Large intestine (tissue), 3 donors: ENCODE data around the gene CFAP221. TPM values are rescaled to one million over a fixed set of nuclear protein-coding genes. Genes with fewer than 3 reads are reported as not detected.
A peak's percentile ranks its signal among the peaks of the same experiment; 100 is the strongest.

Source experiments
- DNase-seq, 2 donors: peaks; one replicate each; pipeline versions ENCODE4 v3.0.0 to v3.0.0-alpha.2; 2013
- H3K27ac ChIP-seq: one replicate; pipeline ENCODE4 v1.5.1; 2013; ENCODE audit warnings: low read length
- H3K27me3 ChIP-seq: 2 replicates; pipeline ENCODE4 v1.6.1; 2013; ENCODE audit warnings: low read length; ENCODE audit not compliant: control insufficient read depth, insufficient read depth
- H3K36me3 ChIP-seq: 2 replicates; pipeline ENCODE4 v1.6.1; 2013; ENCODE audit warnings: low read length; ENCODE audit not compliant: control insufficient read depth, insufficient read depth
- H3K4me1 ChIP-seq: one replicate; pipeline ENCODE4 v1.6.1; 2013; ENCODE audit warnings: low read length; ENCODE audit not compliant: control insufficient read depth, insufficient read depth
- H3K4me3 ChIP-seq: one replicate; pipeline ENCODE4 v1.5.1; 2013; ENCODE audit warnings: low read length
- H3K9me3 ChIP-seq: one replicate; pipeline ENCODE4 v1.6.1; 2013; ENCODE audit warnings: mild to moderate bottlenecking, low read depth, low read length, moderate library complexity; ENCODE audit not compliant: control insufficient read depth
- WGBS: methylation state at CpG from one replicate; pipeline ENCODE4 v1.1.5; 2013; ENCODE audit warnings: low lambda C conversion rate; ENCODE audit not compliant: insufficient coverage; 5-methylcytosine and 5-hydroxymethylcytosine counted together
- polyA plus RNA-seq: library from polyadenylated mRNA; unstranded; fragments of 120-200 nt; gene quantifications from one replicate; pipeline ENCODE4 v1.2.1, GENCODE V29; 2013

The CFAP221 gene
- polyA plus RNA-seq, 1 donor: 28.5 TPM

DNA sequence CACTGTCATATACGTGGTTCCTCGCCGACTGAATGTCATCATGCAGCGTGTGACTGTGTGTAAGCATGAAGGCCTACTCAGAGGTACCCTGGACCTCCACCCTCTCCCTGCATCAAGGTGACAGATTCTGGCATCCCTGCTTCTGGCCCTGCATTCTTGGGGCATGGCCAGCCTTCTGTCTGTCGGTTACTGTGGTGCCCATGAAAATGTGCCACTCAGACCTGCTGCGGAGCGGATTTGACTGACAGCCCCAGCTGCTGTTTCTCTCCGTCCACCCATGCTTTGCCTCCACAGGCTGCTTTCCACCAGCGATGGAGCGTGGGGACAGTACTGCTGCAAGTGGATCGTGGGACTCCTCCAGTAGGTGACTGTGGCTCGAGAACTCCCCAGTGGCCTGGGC is 144.4 kb downstream of the CFAP221 start:
- Histone ChIP-seq H3K27me3 (no peaks in the 10 kb centered on the region), H3K27ac (no peak overlapping the region), H3K4me3 (no peak overlapping the region), H3K9me3 (no peaks in the 10 kb centered on the region), H3K4me1 (no peaks in the 10 kb centered on the region), H3K36me3 (peaks cover 31% of the 10 kb centered on the region)
- WGBS: no CpG with 5 or more reads among the region's 12 CpGs
- DNase-seq: no peak

DNA sequence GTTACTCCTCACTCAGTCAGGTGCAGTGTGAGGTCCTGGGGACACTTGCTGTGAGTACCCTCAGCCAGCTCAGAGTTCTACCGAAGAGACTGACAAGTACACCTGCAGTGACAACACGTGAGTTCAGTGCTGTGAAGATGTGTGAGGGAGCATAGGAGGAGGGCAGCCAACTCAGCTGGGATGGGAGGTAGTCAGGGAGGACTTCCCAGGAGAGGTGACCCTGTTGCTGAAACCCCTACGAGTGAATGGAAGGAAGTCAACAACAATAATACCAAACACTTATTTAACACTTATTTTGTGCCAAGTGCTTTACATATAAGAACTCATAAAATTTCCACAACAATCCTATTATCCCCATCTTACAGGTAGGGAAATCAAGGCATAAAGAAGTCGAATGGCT is 145.0 kb downstream of the CFAP221 start:
- H3K4me3 ChIP-seq: no peak overlapping the region
- H3K9me3 ChIP-seq: no peaks in the 10 kb centered on the region
- no CpG with 5 or more reads among the region's 4 CpGs for WGBS
- H3K27me3 ChIP-seq: no peaks in the 10 kb centered on the region
- H3K4me1 ChIP-seq: peaks cover 1% of the 10 kb centered on the region
- no peak overlapping the region for H3K27ac ChIP-seq
- peaks cover 31% of the 10 kb centered on the region for H3K36me3 ChIP-seq
- DNase-seq: no peak

DNA sequence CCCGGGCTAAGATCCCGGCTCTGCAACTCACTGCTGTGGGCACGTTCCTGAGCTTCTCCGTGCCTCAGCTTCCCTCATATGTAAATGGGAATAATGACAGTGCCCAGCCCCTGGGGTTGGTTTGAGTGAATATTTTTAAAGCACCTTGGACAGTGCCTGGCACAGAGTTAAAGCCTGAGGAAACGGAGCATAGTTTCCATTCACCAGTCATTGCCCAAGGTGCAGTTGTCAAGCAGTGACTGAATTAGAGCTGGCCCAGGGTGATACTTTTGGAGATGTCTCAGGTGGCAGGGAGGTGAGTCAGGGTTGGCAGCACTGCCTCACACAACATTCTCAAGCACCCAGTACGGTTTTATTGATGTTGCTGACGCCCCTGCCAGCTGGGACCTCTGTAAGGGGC is 146.9 kb downstream of the CFAP221 start:
- Histone ChIP-seq H3K9me3 (no peaks in the 10 kb centered on the region), H3K4me3 (no peak overlapping the region), H3K27me3 (no peaks in the 10 kb centered on the region), H3K4me1 (peaks cover 13% of the 10 kb centered on the region), H3K27ac (no peak overlapping the region), H3K36me3 (peaks cover 26% of the 10 kb centered on the region)
- DNase-seq: no peak
- WGBS: no CpG with 5 or more reads among the region's 7 CpGs

DNA sequence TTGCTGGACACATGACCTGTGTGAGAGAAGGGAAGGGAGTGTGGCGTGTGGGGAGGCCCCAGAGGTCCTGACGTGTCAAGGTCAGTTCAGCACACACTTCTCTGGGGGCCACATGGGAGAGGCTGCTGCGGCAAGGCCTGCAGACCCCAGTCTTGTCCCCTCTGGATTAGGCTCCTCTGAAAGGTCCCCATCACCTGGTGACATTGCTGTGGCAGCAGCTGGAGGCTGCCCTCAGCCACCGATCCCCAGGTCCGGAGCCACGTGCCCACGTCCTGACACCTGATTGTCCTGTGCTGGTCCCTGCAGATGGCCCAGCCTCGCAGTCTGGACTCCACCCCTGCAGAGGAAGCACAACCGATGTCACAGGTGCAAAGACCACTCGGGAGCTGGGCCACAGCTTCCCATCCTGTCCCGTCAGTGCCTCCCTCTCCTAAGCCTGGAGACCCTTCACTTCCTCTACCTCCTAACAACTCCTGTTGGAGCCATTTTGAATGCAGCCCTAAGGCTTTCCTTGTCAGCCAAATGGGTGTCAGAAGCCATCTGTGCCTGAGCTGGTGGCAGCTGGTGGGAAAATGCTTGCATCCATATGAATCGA is 147.5 kb downstream of the CFAP221 start:
- Histone ChIP-seq H3K36me3 (peaks cover 21% of the 10 kb centered on the region), H3K9me3 (no peaks in the 10 kb centered on the region), H3K4me1 (peaks cover 13% of the 10 kb centered on the region), H3K27ac (no peak overlapping the region), H3K4me3 (no peak overlapping the region), H3K27me3 (no peaks in the 10 kb centered on the region)
- no CpG with 5 or more reads among the region's 12 CpGs for WGBS
- DNase-seq: no peak

DNA sequence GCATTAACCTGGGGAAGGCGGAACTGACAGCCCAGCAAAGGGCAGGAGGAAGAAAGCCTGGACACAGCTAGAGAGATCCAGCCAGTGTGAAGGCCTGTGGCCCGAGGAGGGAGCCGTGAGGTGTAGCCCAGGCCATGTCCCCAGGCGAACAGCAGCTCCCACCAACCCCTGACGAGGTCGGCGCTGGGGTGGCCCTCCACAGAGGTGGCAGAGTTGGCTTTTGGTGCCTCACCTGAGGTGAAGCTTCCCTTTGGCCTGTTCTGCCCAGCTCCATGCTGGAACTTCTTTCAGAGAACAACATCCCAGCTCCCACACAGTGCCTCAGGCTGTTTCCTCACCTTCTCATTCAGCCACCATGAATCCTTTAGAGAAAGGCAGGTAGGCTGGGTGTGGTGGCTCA is 148.1 kb downstream of the CFAP221 start:
- Histone ChIP-seq H3K4me1 (peaks cover 13% of the 10 kb centered on the region), H3K27me3 (no peaks in the 10 kb centered on the region), H3K9me3 (no peaks in the 10 kb centered on the region), H3K27ac (no peak overlapping the region), H3K36me3 (peaks cover 16% of the 10 kb centered on the region), H3K4me3 (no peak overlapping the region)
- WGBS: no CpG with 5 or more reads among the region's 7 CpGs
- no peak for DNase-seq

DNA sequence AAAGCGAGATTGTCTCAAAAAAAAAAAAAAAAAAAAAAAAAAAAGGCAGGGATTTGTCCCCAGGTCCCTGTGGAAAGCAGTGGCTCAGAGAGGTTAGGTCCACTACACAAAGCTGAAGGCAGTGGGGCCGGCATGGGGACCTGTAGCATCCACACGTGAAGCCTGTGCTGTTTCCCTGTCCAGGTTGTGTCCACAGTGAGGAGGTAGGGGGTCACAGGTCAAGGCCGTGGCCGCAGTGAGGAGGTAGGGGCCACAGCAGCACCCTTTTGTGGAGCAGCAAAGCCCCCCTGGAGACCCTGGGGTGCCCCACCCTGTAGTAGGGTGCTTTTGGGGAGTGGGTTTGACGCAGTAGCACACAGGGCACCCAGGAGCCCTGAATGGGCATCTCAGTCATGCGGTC is 148.7 kb downstream of the CFAP221 start:
- no CpG with 5 or more reads among the region's 7 CpGs for WGBS
- Histone ChIP-seq H3K36me3 (peaks cover 13% of the 10 kb centered on the region), H3K9me3 (no peaks in the 10 kb centered on the region), H3K27ac (no peak overlapping the region), H3K27me3 (no peaks in the 10 kb centered on the region), H3K4me3 (no peak overlapping the region), H3K4me1 (peaks cover 13% of the 10 kb centered on the region)
- no peak for DNase-seq

DNA sequence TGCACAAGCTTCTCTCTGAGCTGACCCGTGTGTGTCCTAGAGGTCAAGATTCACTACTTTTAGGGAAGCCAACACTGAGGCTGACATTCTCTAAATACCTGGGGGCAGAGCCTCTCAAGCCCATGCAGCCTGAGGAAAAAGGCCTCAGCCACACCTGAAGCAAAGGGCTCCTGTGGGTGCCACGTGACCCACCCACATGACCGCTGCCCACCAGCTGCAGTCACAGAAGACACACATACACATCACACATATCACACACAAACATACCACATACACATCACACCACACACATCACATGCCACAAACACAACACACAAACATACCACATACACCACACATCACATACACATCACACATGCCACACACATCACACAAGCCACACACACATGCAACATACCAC is 149.3 kb downstream of the CFAP221 start:
- no peak overlapping the region for H3K4me3 ChIP-seq
- peaks cover 13% of the 10 kb centered on the region for H3K4me1 ChIP-seq
- H3K9me3 ChIP-seq: no peaks in the 10 kb centered on the region
- WGBS: no CpG with 5 or more reads among the region's 3 CpGs
- DNase-seq: no peak
- H3K36me3 ChIP-seq: peaks cover 8% of the 10 kb centered on the region
- no peak overlapping the region for H3K27ac ChIP-seq
- H3K27me3 ChIP-seq: no peaks in the 10 kb centered on the region

DNA sequence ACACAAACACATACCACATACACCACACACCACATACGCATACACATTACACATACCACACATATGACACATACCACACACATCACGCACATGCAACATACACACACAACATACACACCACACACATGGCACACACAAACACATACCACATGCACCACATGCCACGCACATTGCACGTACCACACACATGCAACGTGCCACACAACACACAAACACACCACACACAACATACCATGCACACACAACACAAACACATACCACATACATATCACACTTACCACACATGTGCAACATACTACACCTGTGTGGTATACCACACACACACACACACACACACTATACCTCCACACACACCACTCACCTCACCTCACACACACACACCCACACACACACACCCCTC is 149.7 kb downstream of the CFAP221 start:
- H3K27ac ChIP-seq: no peak overlapping the region
- no peak for DNase-seq
- H3K36me3 ChIP-seq: peaks cover 4% of the 10 kb centered on the region
- WGBS: no CpG with 5 or more reads among the region's 5 CpGs
- peaks cover 13% of the 10 kb centered on the region for H3K4me1 ChIP-seq
- H3K4me3 ChIP-seq: no peak overlapping the region
- H3K9me3 ChIP-seq: no peaks in the 10 kb centered on the region
- H3K27me3 ChIP-seq: no peaks in the 10 kb centered on the region

DNA sequence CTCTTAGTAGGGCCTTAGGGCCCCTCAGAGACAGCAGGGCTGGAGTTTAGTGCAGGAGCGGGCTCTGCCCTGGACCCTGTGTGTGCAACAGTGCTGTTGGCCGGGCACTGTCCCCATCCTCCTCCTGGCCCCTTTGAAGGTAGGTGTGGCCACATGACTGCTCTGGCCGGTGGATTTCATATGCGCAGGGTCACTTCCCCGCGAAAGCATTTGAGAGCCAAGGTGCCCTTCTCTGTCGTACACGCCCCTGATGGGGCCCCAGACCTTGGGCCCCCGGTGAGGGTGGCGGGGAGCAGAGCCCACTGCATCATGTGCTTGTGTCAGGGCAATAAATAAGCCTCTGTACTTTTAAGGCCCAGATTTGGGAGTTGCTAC is 150.2 kb downstream of the CFAP221 start:
- Histone ChIP-seq H3K4me3 (no peak overlapping the region), H3K36me3 (no peaks in the 10 kb centered on the region), H3K4me1 (peaks cover 13% of the 10 kb centered on the region), H3K27ac (no peak overlapping the region), H3K9me3 (no peaks in the 10 kb centered on the region), H3K27me3 (no peaks in the 10 kb centered on the region)
- no CpG with 5 or more reads among the region's 10 CpGs for WGBS
- peak; percentile 19 to 50 for DNase-seq

DNA sequence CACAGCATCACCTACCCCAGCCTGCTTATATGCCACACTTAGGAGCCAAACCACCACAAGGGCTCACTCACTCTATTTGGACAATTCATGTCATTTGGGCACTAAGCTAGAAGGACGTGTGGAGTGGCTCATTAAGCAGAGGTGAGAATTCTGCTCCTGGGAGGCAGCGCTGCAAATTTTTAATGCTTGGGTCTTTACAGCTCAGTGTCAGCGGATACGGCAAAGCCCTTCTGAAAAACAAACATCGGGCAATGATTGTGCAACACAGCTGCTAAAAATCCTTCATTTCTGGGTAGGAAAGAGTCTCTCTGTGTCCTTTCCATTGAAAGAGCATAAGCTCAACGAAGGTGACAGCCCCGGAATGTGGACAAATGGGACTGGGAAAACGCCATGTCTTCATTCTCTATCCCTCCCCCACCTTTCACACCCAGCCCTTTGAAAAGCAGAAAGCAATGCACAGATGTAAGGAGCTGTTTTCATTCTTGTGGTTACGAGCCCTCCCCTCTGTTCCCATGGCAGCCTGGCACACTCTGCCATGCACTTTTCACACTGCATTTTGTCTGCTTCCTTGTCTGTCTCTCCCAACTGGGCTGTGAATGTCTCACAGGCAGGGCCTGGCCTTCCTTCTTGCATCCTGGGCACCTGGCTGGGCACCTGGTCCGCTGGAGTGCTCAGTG is 150.7 kb downstream of the CFAP221 start:
- Histone ChIP-seq H3K4me3 (no peak overlapping the region), H3K9me3 (no peaks in the 10 kb centered on the region), H3K36me3 (no peaks in the 10 kb centered on the region), H3K27ac (no peak overlapping the region), H3K4me1 (peaks cover 13% of the 10 kb centered on the region), H3K27me3 (no peaks in the 10 kb centered on the region)
- peak in 1 of 2 donors; percentile 37 for DNase-seq
- WGBS: no CpG with 5 or more reads among the region's 10 CpGs

DNA sequence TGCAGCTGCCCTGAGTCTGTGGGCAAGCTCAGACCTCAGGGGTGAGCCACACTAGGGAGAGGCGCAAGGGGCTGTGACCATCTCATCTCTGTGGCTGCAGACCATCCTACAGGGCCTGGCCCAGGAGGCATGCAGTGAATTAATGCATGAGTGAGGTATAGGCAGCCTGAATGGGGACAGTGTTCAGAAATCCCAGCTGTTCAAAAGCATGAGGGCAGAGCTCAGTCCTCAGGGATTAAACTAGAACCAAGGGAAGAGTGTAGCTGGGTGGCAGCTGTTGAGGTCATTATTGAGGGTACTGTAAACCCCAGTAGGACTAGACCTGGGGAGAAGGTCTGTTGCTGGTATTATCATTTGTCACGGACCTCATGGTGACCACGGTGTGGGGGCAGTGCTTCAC is 151.8 kb downstream of the CFAP221 start:
- no peak overlapping the region for H3K4me3 ChIP-seq

More for the DNA sequence above, 151.8 kb downstream of the CFAP221 start:
- Histone ChIP-seq H3K27ac (no peak overlapping the region), H3K4me1 (peaks cover 13% of the 10 kb centered on the region), H3K36me3 (no peaks in the 10 kb centered on the region), H3K27me3 (no peaks in the 10 kb centered on the region), H3K9me3 (no peaks in the 10 kb centered on the region)
- no peak for DNase-seq
- no CpG with 5 or more reads among the region's 3 CpGs for WGBS
